Measurements from ENCODE around the gene PSMD3.
"Not testable (repeated sequence)": the region's sequence is repeated elsewhere in the genome, so short reads cannot be mapped to it uniquely, and the experiment has no call there.

Gene PSMD3

GRCh38 chr17:40000161-40000560, 19.6 kb downstream of the PSMD3 start:
- no peak for DNase-seq

- not testable (repeated sequence) for DNase-seq
These were observed 20.7 kb downstream of the PSMD3 start for GRCh38 chr17:40001335-40001734.

DNA sequence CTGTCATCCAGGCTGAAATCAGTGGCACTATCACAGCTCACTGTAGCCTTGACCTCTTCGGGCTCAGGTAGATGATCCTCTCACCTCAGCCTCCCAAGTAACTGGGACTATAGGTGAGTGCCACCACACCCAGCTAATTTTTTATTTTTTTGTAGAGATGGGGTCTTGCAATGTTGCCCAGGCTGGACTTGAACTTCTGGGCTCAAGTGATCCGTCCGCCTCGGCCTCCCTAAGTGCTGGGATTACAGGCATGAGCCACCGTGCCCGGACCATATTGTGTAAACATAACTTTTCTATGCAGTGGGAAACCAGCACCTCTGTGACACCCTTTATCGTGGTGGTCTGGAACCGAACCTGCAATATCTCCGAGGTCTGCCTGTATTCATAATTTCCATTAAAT, 23.5 kb downstream of the PSMD3 start:
- DNase-seq: no peak

GRCh38 chr17:40004712-40005111, 24.1 kb downstream of the PSMD3 start:
- DNase-seq: no peak

DNA sequence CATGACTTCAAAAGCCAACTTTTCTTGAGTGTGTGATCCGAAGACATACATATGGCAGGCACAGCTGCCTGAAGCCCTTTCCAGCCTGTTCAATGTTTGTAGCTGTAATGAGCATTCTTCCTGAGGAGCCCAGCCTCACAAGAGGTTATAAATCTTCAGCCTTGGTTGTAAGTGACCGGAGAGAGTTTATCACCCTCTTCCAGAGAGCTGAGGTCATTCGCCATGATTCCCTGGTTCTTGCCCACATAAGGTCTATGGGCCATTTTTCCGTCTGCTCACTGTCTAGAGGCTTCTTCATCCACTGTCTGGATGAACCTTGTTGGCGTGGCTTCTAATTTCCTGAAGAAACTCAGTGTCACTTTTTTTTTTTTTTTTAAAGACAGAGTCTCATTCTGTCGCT, 24.9 kb downstream of the PSMD3 start:
- DNase-seq: no peak

- DNase-seq: not testable (repeated sequence)
These were observed 30.4 kb downstream of the PSMD3 start for GRCh38 chr17:40010946-40011500.

- DNase-seq: not testable (repeated sequence)
These were observed 31.5 kb downstream of the PSMD3 start for GRCh38 chr17:40012017-40012647.

DNA sequence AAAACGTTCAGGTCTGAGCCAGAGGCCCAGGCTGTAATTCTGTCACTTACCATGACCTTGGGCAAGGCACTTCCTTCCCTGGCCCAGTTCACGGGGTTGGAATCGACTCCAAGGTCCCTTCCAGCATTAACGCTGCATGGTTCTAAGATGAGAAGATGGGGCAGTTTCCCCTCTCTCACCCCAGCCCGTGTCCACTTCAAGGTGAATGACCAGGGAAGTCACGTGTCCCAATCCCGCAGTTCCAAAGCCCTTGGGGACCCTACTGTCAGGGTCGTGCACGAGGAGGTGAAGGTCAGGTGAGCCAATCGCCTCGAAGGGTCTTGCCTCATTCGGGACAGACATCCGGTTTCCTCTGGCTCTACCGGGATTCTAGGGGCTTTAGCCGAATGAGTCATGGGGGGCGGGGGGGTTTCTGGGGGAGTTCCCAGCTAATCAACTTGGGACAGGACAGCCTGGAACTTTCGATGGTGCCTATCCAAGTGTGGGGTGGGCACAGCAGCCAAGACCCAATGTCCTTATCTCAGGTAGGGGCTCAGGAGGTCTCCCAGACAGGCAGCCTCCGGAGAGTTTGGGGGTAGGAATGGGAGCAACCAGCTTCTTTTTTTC, 33.9 kb downstream of the PSMD3 start:
- no peak for DNase-seq

DNA sequence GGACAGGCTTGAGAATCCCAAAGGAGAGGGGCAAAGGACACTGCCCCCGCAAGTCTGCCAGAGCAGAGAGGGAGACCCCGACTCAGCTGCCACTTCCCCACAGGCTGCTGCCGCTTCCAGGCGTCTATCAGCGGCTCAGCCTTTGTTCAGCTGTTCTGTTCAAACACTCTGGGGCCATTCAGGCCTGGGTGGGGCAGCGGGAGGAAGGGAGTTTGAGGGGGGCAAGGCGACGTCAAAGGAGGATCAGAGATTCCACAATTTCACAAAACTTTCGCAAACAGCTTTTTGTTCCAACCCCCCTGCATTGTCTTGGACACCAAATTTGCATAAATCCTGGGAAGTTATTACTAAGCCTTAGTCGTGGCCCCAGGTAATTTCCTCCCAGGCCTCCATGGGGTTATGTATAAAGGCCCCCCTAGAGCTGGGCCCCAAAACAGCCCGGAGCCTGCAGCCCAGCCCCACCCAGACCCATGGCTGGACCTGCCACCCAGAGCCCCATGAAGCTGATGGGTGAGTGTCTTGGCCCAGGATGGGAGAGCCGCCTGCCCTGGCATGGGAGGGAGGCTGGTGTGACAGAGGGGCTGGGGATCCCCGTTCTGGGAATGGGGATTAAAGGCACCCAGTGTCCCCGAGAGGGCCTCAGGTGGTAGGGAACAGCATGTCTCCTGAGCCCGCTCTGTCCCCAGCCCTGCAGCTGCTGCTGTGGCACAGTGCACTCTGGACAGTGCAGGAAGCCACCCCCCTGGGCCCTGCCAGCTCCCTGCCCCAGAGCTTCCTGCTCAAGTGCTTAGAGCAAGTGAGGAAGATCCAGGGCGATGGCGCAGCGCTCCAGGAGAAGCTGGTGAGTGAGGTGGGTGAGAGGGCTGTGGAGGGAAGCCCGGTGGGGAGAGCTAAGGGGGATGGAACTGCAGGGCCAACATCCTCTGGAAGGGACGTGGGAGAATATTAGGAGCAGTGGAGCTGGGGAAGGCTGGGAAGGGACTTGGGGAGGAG, 34.7 kb downstream of the PSMD3 start, which contains the start of gene CSF3:
CSF3 (plus strand) TSS at position 436 of the 993 bp plus-strand sequence; CDS start at position 471, 35 bp downstream.
- DNase-seq: no peak

GRCh38 chr17:40015998-40016985, 35.7 kb downstream of the PSMD3 start:
- no peak for DNase-seq

DNA sequence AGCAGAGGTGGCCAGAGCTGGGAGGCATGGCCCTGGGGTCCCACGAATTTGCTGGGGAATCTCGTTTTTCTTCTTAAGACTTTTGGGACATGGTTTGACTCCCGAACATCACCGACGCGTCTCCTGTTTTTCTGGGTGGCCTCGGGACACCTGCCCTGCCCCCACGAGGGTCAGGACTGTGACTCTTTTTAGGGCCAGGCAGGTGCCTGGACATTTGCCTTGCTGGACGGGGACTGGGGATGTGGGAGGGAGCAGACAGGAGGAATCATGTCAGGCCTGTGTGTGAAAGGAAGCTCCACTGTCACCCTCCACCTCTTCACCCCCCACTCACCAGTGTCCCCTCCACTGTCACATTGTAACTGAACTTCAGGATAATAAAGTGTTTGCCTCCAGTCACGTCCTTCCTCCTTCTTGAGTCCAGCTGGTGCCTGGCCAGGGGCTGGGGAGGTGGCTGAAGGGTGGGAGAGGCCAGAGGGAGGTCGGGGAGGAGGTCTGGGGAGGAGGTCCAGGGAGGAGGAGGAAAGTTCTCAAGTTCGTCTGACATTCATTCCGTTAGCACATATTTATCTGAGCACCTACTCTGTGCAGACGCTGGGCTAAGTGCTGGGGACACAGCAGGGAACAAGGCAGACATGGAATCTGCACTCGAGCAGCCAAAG, 36.9 kb downstream of the PSMD3 start:
- no peak for DNase-seq

DNA sequence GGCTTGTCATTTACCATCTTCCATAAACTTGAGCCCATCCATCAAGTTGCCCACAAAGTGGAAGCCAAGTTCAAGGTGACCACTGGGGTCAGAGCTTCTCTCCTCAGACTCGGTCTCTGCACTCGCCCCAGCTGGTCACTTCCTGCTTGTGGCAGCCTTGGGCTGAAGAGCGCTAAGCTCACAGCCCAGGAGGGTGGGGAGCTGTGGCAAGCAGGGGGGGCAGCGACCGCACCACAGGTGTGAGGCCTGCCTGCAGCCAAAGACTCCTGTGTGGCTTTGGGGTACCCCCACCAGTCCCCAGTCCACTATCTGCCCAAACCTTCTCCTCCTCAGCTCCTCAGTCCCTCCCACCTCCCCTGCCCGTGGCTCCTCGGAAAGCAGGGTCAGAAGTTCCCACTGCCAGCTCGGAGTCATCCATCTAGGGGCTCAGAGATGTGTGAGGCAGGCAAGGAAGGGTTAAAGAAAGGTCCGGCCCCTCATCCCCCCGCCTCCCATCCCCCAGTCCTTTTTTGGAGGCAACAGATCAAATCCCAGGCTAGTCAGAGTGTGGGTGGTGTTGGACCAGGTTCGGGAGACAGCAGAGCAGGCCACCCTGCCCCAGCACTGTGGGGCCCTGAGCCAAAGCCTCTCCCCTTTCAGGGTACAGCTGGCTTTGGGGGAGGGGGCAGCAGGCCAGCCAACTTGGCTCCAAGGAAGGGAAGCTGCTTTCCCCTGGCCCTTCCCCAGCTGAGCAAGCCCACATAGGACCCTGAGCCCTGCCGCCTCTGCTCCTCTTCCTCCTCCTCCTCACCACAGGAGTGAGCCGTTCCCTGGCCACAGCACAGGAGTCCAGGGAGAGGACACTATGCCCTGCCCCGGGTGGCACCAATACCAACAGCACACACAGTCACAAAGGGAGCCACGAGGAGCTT, 37.9 kb downstream of the PSMD3 start:
- peak; percentile 41 for DNase-seq

- DNase-seq: peak; percentile 60
These were observed 38.8 kb downstream of the PSMD3 start for GRCh38 chr17:40019140-40019991.

DNA sequence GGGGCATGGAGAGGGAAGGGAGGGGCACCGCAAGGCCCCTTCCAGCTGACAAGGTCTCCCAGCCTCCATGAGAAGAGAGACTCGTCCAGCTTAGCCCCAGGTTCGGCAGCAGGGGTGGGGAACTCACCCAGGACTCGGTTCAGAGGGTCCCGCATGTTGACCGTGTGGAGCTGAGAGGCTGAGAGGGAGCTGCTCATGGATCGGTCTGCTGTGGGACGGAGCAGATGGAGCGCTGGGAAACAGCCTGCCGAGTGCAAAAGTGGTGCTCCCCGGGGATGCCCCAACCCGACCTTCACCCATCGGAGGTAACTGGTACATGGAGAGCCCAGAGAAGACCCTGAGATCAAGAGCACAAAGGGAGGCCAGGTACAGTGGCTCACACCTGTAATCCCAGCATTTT, 39.5 kb downstream of the PSMD3 start:
- no peak for DNase-seq

- peak; percentile 51 for DNase-seq
These were observed 40.9 kb downstream of the PSMD3 start for GRCh38 chr17:40021451-40021971.

DNA sequence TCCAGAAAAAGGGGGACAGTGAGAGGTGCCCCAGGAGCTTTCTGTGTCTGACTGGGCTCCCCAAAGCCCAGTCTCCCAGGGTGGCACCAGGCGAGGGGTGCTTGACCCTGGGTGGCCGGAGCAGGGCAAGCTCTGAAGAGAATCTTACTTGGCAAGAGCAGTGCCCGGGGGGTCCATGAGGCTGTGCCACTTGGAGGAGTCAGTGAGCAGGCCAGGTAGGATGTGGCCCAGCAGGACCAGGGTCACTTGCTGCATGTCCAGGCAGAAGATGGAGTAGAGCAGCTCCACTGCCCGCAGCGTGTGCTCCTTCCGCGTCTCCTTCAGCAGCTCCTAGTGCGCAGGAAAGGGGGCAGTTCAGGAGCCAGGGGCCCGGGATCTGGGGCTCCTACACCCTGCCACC, 41.9 kb downstream of the PSMD3 start:
- DNase-seq: no peak

GRCh38 chr17:40022961-40023541, 42.4 kb downstream of the PSMD3 start:
- no peak for DNase-seq

- no peak for DNase-seq
These were observed 43.1 kb downstream of the PSMD3 start for GRCh38 chr17:40023590-40024292.
